HepG2 (cell line): ENCODE data around the gene DBNDD1. TPM values are rescaled to one million over a fixed set of nuclear protein-coding genes. Genes with fewer than 3 reads are reported as not detected.

Experiments used
- ATAC-seq: fragments of 200-7000 bp; cut with Tn5 transposase; 3 replicates; pipeline ENCODE4 v1.9.1; 2020; ENCODE audit warnings: mild to moderate bottlenecking, moderate library complexity
- BruUV-seq: library from RNA; stranded (reverse); fragments of 400-500 nt; replicated peaks from 2 replicates; lab custom pipeline; 2021; lab: Mats Ljungman, UMichigan
- CTCF ChIA-PET: fragments of 300-600 bp; formaldehyde crosslinking; extraction: SDS; loops from one replicate; lab custom pipeline; 2021; ENCODE audit warnings: low total read pairs, inconsistent platforms, low intra/inter-chr PET ratio; lab: Yijun Ruan, JAX
- POLR2A ChIA-PET: fragments of 350-600 bp; sonication (Branson Sonifier 250); formaldehyde crosslinking; loops from one replicate; lab custom pipeline; 2020; ENCODE audit warnings: antibody characterized with exemption, inconsistent platforms; lab: Yijun Ruan, JAX
- DNase-seq: peaks from one replicate; pipeline ENCODE4 v3.0.0-alpha.2; 2015; ENCODE audit warnings: low spot score
- FAIRE-seq: peaks from 3 replicates; lab custom pipeline; 2011; peaks lifted over from hg19 to GRCh38; lab: Jason Lieb, UNC
- H2AFZ ChIP-seq: one replicate; pipeline ENCODE4 v1.6.1; 2011; ENCODE audit warnings: low read length, inconsistent platforms
- H3K27ac ChIP-seq: fragments of 300-600 bp; 3 replicates; pipeline ENCODE4 v1.8.0; 2011; ENCODE audit warnings: mixed run types, mild to moderate bottlenecking, mixed read lengths, low read length, inconsistent platforms; ENCODE audit not compliant: insufficient read depth; ENCODE audit errors: extremely low read length
- H3K27me3 ChIP-seq, 2 experiments: fragments of 200-600 bp in 1 of 2; 2 replicates in 1 of 2; 3 replicates in 1 of 2; pipeline versions ENCODE4 v1.6.0 to v1.8.0; 2011; ENCODE audit warnings: low read length in 2 of 2, mild to moderate bottlenecking in 2 of 2, moderate library complexity in 2 of 2, inconsistent platforms in 1 of 2; ENCODE audit not compliant: insufficient read depth in 2 of 2, control insufficient read depth in 1 of 2
- H3K36me3 ChIP-seq, 2 experiments: fragments of 200-600 bp in 1 of 2; replicated peaks in 1 of 2; 2 replicates in 1 of 2; 3 replicates in 1 of 2; pipeline versions ENCODE4 v1.5.1 to v1.8.0; 2011; ENCODE audit warnings: low read length in 2 of 2, inconsistent platforms in 1 of 2; ENCODE audit not compliant: insufficient read depth in 2 of 2, control insufficient read depth in 1 of 2
- H3K4me1 ChIP-seq: 2 replicates; pipeline ENCODE4 v1.5.1; 2012; ENCODE audit warnings: low read length, inconsistent platforms; ENCODE audit not compliant: insufficient read depth
- H3K4me2 ChIP-seq: 2 replicates; pipeline ENCODE4 v1.6.0; 2011; ENCODE audit warnings: low read depth, low read length, inconsistent platforms
- H3K4me3 ChIP-seq, 3 experiments: fragments of 200-600 bp in 1 of 3; sonication (generic), shearing (Covaris generic) in 1 of 3; replicated peaks in 1 of 3; 2 replicates each; pipeline ENCODE4 v1.5.1; 2011 to 2016; ENCODE audit warnings: low read length in 3 of 3, inconsistent platforms in 2 of 3, low read depth in 2 of 3, mild to moderate bottlenecking in 2 of 3, control low read depth in 1 of 3, mixed read lengths in 1 of 3; ENCODE audit not compliant: insufficient read depth in 1 of 3
- H3K79me2 ChIP-seq: one replicate; pipeline ENCODE4 v1.6.1; 2011; ENCODE audit warnings: low read length, inconsistent platforms; ENCODE audit not compliant: insufficient read depth
- H3K9ac ChIP-seq: 2 replicates; pipeline ENCODE4 v1.6.0; 2011; ENCODE audit warnings: mild to moderate bottlenecking, low read depth, low read length, inconsistent platforms; ENCODE audit not compliant: insufficient read depth
- H3K9me3 ChIP-seq: 2 replicates; pipeline ENCODE4 v1.5.1; 2012; ENCODE audit warnings: mild to moderate bottlenecking, low read length
- H4K20me1 ChIP-seq: 2 replicates; pipeline ENCODE4 v1.6.0; 2011; ENCODE audit warnings: inconsistent platforms, mild to moderate bottlenecking, low read length, moderate library complexity; ENCODE audit not compliant: insufficient read depth
- CC2D1A ChIP-seq: sonication (generic); formaldehyde crosslinking; IDR thresholded peaks from 2 replicates; pipeline ENCODE4 v1.8.1; 2023; ENCODE audit warnings: mild to moderate bottlenecking, missing genetic modification reagents
- GLI4 ChIP-seq: sonication (generic); formaldehyde crosslinking; IDR thresholded peaks from 2 replicates; pipeline ENCODE4 v1.5.1; 2020; ENCODE audit warnings: missing genetic modification reagents, mild to moderate bottlenecking, moderate library complexity, borderline replicate concordance
- ZNF331 ChIP-seq: sonication (generic); formaldehyde crosslinking; IDR thresholded peaks from 2 replicates; pipeline ENCODE4 v1.4.0; 2020; ENCODE audit warnings: missing genetic modification reagents
- WGBS: methylation state at CpG from one replicate; pipeline ENCODE4 v1.1.6; 2017; ENCODE audit warnings: low lambda C conversion rate; 5-methylcytosine and 5-hydroxymethylcytosine counted together
- in situ Hi-C: cut with HindIII; loops from 2 replicates; pipeline ENCODE4 v1.10.0; 2017; ENCODE audit warnings: low pct_unique_long_range_greater_than_20kb; ENCODE audit not compliant: extremely low pct_ligation_motif_present
- intact Hi-C: fragments of 100-400 bp; cut with micrococcal nuclease; formaldehyde crosslinking; loops from one replicate; pipeline ENCODE4 v1.10.0; 2022; ENCODE audit not compliant: unreplicated experiment
- polyA plus RNA-seq, 8 experiments: library from polyadenylated mRNA; depleted of rRNA in 3 of 8; stranded (reverse) in 7 of 8; unstranded in 1 of 8; fragments of >200 nt; fragmentation: Illumina TruSeq in 4 of 8; extraction: Trizol in 4 of 8; gene quantifications; 2 replicates each; pipeline versions ENCODE4 v1.2.1 to v1.2.3, GENCODE V29; 2011 to 2016; ENCODE audit warnings: low read depth in 4 of 8, missing spikeins in 1 of 8, mixed read lengths in 1 of 8; ENCODE audit not compliant: insufficient read depth in 1 of 8
- total RNA-seq, 5 experiments: library from RNA; depleted of rRNA; stranded (reverse); fragments of >200 nt; fragmentation: Illumina TruSeq; extraction: Trizol; gene quantifications; 2 replicates each; pipeline ENCODE4 v1.2.3, GENCODE V29; 2016; ENCODE audit warnings: low read depth in 1 of 5
- TF ChIP-seq, protein P1 (sequence below): sonication (generic); formaldehyde crosslinking; IDR thresholded peaks from 2 replicates; pipeline ENCODE4 v1.9.0; 2021; ENCODE audit warnings: missing genetic modification reagents, mild to moderate bottlenecking, borderline replicate concordance
- TF ChIP-seq, protein P2 (sequence below): IDR thresholded peaks from 2 replicates; pipeline ENCODE4 v1.6.1; 2016; ENCODE audit warnings: mild to moderate bottlenecking, missing biosample characterization, missing genetic modification reagents

DBNDD1 gene
- total and polyA plus RNA-seq, 2 of the 13 experiments (the other 11 are each of a cell fraction or from before 2014, with no cell fraction given) = 17.0 to 40.4 TPM

DNA sequence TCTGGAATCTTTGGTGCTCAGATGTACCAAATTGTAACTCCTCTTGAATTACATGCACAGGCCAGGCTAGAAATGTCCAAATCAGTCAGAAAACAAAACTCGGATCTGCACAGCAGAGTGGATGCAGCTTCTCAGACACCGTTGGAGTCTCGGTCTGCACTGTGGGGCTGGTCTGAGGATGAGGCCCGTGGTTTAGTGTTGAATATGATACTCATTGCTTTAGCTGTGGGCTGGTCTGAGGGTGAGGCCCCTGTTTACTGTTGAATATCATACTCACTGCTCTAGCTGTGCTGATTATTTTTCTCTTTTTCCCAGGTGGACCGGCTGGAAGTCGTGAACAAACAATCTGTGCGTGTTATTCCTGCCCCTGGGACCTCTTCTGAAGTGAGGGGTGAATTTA is 35.0 kb downstream of the DBNDD1 start:
- ChIA-PET CTCF (no interaction called here), POLR2A (interaction anchor here (1.4 kb wide), 1 partner anchor 11 kb away, joined by 3 read pairs; no protein-coding TSS in a partner anchor)
- Histone ChIP-seq H3K9me3 (no peaks in the 10 kb centered on the region), H3K9ac (no peak overlapping the region), H4K20me1 (no peaks in the 10 kb centered on the region), H3K4me3 (no peak overlapping the region), H3K4me2 (no peak overlapping the region), H3K4me1 (no peaks in the 10 kb centered on the region), H3K27ac (no peak overlapping the region), H3K27me3 (no peaks in the 10 kb centered on the region), H3K36me3 (peaks cover 58 to 79% of the 10 kb centered on the region in 2 experiments), H3K79me2 (no peaks in the 10 kb centered on the region), H2AFZ (no peak overlapping the region)
- TF ChIP-seq CC2D1A (CRISPR knock-in tag) = no peak
- BruUV-seq = no TSS peak
- FAIRE-seq = no peak
- over 99% methylated on average over 7 of the region's 7 CpGs for WGBS
- in situ Hi-C loops = no loop called here
- no peak for DNase-seq
- no peak for ATAC-seq
- intact Hi-C loops = no loop called here

DNA sequence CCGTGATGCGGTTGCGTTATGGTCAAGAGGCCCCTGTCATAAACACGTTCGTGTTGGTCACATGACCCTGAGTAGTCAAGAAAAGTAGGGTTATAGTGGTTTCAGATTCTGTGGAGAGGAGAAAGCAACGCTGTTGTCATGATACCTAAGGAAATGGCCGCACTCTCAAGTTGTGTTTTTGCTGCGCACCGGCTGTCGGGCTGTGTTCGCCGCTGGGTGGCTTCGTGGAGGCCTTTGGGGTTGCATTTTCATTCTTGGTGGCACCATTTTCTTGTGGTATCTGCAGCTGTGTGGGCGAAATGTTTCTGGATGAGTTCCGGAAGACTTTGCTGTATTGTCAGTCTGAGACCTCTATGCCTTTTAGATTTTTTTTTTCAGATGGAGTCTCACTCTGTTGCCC is 35.7 kb downstream of the DBNDD1 start:
- H3K4me3 ChIP-seq = no peak overlapping the region
- H3K9me3 ChIP-seq = no peaks in the 10 kb centered on the region
- no peak for ATAC-seq
- H4K20me1 ChIP-seq = no peaks in the 10 kb centered on the region
- H2AFZ ChIP-seq = no peak overlapping the region
- 96% methylated on average over 15 of the region's 15 CpGs for WGBS
- H3K9ac ChIP-seq = no peak overlapping the region
- no peaks in the 10 kb centered on the region for H3K4me1 ChIP-seq
- H3K36me3 ChIP-seq = peaks cover 62 to 79% of the 10 kb centered on the region in 2 experiments
- no peak overlapping the region for H3K27ac ChIP-seq
- H3K27me3 ChIP-seq = no peaks in the 10 kb centered on the region
- CTCF ChIA-PET = no interaction called here
- in situ Hi-C loops (no loop called here), intact Hi-C loops (no loop called here)
- no peak overlapping the region for H3K4me2 ChIP-seq
- peaks cover 2% of the 10 kb centered on the region for H3K79me2 ChIP-seq
- no peak for TF ChIP-seq GLI4 (CRISPR knock-in tag)
- TF ChIP-seq, protein P1, sequence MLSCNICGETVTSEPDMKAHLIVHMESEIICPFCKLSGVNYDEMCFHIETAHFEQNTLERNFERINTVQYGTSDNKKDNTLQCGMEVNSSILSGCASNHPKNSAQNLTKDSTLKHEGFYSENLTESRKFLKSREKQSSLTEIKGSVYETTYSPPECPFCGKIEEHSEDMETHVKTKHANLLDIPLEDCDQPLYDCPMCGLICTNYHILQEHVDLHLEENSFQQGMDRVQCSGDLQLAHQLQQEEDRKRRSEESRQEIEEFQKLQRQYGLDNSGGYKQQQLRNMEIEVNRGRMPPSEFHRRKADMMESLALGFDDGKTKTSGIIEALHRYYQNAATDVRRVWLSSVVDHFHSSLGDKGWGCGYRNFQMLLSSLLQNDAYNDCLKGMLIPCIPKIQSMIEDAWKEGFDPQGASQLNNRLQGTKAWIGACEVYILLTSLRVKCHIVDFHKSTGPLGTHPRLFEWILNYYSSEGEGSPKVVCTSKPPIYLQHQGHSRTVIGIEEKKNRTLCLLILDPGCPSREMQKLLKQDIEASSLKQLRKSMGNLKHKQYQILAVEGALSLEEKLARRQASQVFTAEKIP (CRISPR knock-in tag) = no peak
- TF ChIP-seq, protein P2, sequence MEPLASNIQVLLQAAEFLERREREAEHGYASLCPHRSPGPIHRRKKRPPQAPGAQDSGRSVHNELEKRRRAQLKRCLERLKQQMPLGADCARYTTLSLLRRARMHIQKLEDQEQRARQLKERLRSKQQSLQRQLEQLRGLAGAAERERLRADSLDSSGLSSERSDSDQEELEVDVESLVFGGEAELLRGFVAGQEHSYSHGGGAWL (CRISPR knock-in tag) = no peak
- no peak for TF ChIP-seq ZNF331 (CRISPR knock-in tag)
- BruUV-seq = no TSS peak
- POLR2A ChIA-PET = no interaction called here
- DNase-seq = no peak
- no peak for FAIRE-seq
